GM21367 (cell line): ENCODE data around the gene SPATS2L.
"Not testable (repeated sequence)": the region's sequence is repeated elsewhere in the genome, so short reads cannot be mapped to it uniquely, and the experiment has no call there.

ENCODE experiments used
- ATAC-seq: cut with Tn5 transposase; IDR thresholded peaks from one replicate; pipeline ENCODE4 v1.9.1; 2021; ENCODE audit not compliant: unreplicated experiment

The SPATS2L gene

DNA sequence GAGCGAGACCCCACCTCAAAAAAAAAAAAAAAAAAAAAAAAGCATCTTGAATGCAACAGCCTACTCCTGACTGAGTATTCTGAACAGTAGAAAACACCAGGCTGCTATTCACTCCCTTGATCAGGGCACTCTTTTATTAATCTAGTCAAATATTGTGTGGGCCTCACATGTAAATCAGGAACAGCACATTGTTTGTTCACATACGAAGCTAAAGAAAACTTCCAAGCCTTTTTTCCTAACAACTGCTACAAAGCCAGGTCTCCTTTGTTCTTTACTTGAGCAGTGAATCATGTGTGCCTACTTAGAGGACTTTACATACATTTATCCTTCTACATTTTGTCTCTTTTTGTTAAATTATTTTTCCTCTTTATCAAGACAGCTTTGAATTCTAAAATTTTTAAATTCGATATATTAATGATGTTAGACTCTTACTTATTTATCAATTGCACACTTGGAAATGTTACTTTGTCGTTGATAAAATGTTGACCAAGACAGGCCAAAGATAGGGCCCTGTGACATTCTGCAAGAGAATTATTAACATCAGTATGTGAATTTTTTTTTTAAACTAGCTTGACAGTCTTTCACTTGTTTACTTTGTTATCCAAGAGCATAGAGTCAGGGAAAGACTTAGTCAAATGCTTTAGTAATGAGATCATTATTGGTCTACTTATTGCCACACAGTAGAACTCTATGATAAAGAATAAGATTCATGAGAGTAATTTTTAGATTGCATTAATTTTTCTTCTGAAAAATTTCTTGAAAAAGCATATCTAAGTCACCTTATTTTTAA lies 13.2 kb downstream of the SPATS2L start:
- ATAC-seq = no peak

DNA sequence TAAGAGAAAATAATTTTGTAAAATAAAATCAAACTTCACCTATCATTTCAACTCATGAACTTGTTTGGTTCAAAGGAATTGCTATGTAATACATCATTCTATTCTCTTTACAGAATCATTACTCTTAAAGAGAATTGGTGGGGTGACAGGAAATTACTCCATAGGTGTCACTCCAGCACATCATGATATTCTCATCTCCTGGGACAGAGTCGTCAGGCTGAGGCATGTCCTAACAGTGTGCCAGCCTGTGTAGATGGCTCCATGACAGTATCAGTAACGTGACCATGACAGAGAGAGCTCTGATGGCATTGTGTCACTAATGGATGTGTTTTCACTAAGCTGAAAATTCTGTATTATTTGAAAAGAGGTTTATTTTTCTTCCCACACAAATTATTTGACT lies 13.9 kb downstream of the SPATS2L start:
- no peak for ATAC-seq

GRCh38 chr2:200320991-200321390 lies 14.5 kb downstream of the SPATS2L start:
- no peak for ATAC-seq

GRCh38 chr2:200321780-200322534 lies 15.5 kb downstream of the SPATS2L start:
- no peak for ATAC-seq

GRCh38 chr2:200322607-200323006 lies 16.1 kb downstream of the SPATS2L start:
- no peak for ATAC-seq

GRCh38 chr2:200324362-200324761 lies 17.9 kb downstream of the SPATS2L start:
- no peak for ATAC-seq

GRCh38 chr2:200329384-200329783 lies 22.9 kb downstream of the SPATS2L start:
- no peak for ATAC-seq

DNA sequence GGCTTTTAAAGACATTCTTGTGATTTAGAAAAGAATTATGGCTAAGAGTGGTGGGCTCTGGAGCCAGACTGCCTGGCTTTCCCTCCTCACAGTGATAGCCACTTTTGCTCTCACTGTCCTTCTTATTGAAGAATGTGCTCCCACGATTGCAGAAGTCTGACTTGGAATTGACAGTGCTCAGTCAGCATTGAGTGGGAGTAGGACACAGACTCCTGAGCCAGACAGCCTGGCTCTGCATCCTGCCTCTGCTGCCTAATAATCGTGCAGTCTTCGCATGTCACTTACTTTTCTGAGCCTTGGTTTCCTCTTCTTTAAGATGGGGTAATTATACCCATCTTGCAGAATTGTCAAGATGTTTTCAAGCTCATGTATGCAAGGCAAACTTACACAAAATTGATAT lies 23.3 kb downstream of the SPATS2L start:
- ATAC-seq = no peak

DNA sequence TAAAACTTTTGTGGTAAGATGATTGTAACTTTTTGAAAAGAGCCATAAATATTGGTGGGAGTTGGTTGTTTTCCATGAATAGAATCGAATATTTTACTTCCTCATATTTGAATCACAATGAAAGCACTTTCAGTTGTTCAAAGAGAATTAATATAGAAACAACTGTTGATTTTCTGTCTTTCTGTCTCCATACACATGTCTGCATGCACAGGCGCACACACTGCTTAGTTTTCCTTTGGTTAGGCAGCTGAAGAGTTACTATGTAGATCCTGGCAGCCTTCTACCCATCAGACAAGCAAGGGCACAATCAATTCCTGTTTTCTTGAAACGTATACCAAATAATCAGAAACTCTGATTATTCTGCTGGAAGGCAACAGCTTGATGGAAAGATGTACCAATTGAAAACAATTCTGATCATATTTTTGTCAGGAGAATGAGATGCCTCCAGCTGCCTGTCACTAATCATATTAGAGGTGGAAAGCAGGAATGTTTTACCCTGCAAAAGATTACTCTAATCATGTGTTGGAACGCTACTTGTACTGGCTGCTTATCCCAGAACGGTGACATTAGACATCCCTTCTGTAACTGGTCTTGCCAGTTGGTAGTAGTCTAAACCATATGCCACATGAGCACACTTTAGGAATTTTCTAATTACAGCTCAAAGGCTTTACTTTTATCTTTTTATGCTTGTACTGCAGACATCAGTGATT lies 24.0 kb downstream of the SPATS2L start:
- no peak for ATAC-seq

- ATAC-seq = no peak
Observed at GRCh38 chr2:200331061-200331400, 24.5 kb downstream of the SPATS2L start.

DNA sequence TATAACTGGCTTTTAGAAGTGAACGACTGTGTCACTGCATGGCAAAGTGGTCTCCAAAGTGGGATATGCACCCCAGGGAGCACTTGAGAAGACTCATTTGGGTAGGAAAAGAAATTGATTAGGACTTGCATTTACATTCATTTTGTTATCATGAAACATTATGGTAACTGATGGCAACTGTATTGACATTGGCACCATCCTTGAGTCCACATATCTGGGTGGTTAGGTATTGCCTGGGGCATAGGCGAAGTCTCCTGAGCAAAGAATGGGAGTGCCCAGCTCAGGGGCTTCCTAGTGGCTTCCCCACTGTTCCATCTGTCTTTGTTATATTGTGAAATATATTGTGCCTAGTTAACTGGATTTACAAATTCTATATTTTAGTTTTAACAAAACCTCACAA lies 29.2 kb downstream of the SPATS2L start:
- ATAC-seq = no peak

- no peak for ATAC-seq
Observed at GRCh38 chr2:200336980-200337615, 30.6 kb downstream of the SPATS2L start.

DNA sequence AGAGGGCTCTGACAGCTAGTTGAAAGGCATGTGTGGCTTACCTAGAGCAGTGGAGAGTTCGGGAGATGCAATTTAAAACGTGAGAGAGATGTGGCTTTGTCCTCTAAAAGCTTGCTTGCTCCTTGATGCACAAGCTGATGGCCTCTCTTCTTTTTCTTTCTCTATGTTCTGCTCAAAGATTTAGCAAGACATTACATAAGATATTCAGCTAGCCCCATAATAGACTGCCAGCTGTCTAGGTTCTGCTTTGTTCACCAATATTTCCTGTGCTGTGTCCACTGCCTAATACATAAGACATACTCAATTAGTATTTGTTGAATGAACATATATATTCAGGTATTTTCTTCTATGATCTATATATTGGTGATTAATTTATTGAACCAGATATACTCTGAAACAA lies 31.1 kb downstream of the SPATS2L start:
- ATAC-seq = no peak

- ATAC-seq = no peak
Observed at GRCh38 chr2:200338692-200339091, 32.2 kb downstream of the SPATS2L start.

DNA sequence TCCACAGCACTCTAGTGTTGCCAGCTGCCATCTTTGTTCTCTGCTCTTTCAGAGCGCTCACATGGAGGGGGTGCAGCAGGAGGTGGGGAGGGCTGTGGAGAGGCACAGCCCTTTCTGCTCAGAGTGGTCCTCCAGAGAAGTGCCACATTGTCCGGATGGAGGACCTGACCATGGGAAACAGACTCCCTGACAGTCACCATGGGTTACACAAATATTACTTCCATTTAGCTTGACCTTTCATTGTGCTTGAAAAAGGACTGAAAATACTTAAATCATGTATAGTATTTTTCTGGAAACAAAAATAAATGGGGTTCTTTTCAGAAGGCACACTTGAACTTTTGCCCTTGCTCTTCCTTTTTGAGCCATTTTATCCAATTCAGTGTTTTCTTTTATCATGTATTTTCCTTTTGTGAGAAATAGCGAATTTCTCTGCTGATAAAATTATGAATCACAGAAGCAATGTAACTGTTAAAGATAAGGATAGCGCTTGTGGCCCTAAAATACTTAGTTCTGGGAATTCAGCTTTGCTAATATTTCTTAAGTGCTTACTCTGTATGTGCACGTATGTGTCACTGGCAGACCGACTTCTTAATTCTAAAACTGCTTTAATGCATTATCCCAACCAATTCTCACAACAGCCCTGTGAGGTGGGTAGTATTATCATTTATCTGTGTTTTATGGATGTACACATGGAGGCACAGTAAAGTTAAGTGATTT lies 34.2 kb downstream of the SPATS2L start:
- no peak for ATAC-seq

GRCh38 chr2:200341376-200341775 lies 34.9 kb downstream of the SPATS2L start:
- ATAC-seq = no peak

DNA sequence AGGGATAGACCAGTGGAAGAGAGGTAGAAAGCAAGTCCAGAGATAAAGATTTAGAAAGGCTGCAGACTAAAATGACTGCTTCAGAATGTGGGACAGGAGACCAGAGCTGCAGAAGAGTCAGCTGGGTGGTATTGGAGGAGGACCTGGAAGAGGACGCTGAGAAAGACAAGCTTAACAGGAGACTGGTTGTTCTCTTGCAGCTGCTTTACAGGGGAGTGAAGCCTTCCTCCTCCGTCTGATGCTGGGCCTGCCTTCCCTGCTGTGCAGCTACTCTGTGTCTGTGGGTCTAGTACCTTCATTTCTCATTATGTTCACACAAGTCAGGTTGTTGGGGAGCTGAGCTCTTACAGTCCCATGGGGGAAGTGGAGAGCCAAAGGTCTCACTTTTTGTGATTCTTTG lies 35.7 kb downstream of the SPATS2L start:
- no peak for ATAC-seq

DNA sequence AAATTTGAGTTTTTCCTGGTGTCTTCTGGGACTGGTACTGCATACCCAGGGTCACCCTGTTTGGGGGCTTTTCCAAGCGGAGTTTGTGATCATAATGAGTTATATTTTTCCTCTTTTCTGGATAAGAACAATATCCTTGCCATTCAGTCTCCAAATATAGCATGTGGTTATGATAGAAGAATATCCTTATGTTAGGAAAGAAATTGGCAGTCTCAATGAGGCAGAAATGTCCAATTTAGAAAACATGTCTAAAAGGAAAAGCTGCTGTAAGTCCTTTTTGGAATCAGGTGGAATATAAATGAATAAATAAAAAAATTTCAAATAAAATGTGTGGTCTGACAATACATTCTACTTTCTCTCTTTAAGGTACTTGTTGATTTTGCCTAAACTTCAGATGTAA lies 36.2 kb downstream of the SPATS2L start:
- ATAC-seq = no peak

DNA sequence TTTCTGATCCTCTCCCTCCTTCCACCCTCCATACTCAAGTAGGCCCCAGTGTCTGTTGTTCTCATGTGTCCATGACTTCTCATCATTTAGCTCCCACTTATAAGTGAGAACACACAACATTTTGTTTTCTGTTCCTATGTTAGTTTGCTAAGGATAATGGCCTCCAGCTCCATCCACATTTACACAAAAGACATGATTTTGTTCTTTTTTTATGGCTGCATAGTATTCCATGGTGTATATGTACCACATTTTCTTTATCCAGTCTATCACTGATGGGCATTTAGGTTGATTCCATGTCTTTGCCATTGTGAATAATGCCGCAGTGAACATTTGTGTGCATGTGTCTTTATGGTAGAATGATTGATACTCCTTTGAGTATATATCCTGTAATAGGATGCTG lies 37.7 kb downstream of the SPATS2L start:
- ATAC-seq = not testable (repeated sequence)

GRCh38 chr2:200345975-200346374 lies 39.5 kb downstream of the SPATS2L start:
- no peak for ATAC-seq

- no peak for ATAC-seq
Observed at GRCh38 chr2:200347301-200347700, 40.8 kb downstream of the SPATS2L start.
